CMK (cell line): ENCODE measurements around the gene MVB12B.

Source experiments
- DNase-seq: peaks from one replicate; pipeline ENCODE4 v3.0.0-alpha.2; 2010; ENCODE audit warnings: low read depth

The MVB12B gene

DNA sequence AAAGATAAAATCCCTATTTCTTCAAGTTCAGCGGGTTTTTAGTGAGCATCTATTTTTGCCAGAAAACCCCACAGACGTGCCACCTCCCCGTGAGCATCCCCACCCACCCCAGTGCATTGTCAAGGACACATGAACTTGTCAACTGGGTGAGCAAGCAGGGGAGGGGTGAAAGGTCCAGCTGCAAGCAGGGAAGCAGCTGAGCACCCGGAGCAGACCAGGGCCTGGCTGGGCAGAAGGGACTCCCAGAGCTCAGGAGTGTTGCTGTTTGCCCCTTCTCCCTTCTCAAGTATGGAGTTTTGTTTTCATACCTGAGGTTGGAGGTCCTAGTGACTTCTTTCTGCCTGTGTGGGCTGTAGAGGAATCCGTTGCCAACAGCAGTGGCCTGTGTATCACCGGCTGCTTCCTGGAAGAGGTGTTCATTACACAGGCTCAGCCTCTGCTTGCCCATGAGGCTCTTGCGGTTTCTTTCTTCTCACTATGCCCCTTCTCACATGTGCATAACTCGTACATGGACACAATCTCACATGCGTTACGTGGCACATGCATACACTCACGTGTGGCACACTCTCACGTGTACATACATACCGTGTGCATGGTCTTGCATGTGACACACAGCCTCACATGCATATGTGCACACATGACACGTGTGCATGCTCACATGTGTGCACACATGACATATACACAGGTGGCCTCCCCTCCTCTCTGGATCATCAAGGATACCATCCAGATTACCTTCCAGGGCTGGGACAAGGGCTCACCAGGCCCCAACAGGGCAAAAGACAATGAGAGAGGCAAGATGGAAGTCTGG is 126.7 kb downstream of the MVB12B start:
- no peak for DNase-seq

DNA sequence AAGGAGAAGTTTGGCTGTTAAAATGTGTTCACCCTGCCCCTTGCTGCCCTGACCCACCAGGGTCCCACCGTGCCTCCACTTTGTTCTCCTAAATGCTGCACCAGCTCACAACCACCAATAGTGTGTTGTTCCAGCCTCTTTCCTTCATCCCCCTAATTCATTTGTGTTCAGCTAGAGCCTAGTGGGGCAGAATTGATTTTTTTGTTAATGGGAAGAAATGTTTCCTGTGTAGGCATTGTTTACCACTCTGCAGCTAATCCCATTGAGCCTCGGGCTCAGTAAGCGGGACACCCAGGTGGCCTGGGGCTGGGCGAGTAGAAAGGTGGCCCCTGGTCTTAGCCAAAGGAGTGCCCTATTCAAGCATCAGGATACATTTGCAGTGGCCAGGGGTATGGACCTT is 127.6 kb downstream of the MVB12B start:
- no peak for DNase-seq

DNA sequence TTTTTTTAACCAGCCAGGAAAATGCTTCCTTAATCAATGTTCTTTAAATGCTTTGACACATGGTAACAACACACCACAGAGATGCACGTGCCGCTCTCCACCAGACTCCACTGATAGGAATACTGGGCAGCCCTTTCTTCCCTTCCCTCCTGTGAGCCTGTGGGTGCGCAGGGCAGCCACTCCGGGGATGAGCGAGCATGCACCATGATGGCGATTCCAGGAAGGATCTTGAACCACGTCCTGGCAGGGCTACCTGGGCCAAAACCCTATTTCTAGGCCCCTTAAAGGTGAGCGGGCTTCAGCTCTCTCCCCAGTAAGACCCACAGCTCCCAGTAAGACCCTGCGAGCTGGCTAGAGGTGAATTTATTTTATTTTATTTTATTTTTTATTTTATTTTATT is 128.2 kb downstream of the MVB12B start:
- no peak for DNase-seq

DNA sequence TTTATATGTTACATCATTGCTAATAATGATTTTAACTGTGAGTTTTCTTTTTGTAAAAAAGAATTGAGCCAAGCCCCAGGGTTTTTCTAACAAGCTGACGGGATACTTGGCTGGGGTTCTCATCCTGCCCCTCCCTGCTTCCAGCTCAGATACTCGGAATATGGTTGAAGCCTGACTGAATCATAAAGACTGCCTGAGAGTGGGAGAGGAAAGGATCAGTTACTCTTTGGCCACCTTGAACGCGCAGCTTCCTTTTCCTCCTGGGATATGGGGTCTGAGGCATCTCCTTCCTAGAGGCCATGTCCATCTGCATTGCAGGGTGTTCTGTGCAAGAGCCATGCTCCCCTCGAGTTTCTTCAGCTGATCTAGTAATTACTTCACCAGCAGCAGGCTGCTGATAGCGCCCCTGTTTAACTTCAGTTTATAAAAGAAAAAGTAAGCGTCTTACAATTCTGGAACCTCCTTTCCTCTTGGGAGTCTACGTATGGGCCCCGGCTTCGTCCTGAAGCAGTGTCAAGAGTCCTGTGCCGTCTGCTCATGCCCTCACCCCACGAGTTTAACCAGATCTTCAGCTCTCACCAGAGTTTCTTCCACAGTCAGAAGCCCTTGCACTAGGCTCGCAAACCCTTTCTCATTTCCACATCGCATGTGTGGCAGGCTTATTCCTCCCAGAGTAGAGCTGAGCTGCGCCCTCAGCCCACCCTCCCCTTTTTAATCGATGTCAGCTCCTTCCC is 130.0 kb downstream of the MVB12B start:
- no peak for DNase-seq

DNA sequence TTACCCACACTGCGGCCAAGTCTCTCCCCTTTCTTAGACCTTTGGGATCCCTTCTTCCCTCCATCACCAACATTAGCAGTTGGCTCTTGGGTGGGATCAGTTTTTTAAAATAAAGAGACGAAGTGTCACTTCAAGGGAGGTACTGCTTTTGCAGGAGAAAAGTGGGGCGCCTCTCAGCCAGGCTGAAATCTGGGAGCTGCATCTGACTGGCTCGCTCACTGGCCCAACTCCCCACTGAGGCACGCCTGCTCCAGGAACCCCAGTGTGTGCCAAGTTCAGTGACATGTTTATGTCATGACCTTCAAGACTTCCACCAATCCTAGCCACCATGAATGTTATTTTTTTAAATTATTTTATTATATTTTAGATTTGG is 130.5 kb downstream of the MVB12B start:
- DNase-seq = no peak

DNA sequence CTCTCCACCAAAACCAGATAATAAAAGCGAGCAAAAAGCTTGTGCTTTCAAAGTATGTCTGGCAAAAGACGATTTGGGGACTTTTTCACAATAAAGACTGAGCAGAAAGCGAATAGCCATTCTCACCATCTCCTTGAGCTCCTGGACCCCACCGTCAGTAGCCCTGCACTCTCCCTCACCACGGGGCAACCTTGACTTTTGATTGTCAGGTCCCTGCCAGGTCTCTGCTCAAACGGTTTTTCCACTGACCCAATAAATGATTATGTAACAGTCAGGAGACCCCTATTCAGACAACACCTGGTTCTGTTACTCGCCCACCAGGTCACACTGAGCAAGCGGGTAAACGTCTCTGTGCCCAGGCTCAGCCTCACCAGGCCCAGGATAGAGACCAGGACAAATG is 131.3 kb downstream of the MVB12B start:
- no peak for DNase-seq

GRCh38 chr9:126459126-126459525 is 132.5 kb downstream of the MVB12B start:
- DNase-seq = no peak

DNA sequence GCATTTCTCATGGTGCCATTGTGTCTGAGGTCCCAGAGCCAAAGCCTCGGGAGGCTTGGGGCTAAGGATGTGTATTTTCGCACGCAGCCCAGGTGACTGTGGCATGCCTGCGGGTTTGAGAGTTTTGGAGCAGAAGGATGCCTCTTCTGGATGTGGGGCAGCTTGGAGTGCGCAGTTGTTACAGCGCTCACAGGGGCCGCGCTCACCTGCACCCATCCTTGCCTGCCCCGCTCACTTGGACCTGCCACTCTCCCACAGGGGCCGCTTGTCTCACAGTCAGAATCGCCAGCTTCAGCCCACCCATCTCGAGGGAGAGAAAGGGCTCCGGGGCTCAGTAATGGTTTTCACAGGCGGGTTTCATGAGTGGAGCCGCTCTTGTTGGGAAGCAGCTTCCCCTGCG is 132.9 kb downstream of the MVB12B start:
- DNase-seq = no peak

DNA sequence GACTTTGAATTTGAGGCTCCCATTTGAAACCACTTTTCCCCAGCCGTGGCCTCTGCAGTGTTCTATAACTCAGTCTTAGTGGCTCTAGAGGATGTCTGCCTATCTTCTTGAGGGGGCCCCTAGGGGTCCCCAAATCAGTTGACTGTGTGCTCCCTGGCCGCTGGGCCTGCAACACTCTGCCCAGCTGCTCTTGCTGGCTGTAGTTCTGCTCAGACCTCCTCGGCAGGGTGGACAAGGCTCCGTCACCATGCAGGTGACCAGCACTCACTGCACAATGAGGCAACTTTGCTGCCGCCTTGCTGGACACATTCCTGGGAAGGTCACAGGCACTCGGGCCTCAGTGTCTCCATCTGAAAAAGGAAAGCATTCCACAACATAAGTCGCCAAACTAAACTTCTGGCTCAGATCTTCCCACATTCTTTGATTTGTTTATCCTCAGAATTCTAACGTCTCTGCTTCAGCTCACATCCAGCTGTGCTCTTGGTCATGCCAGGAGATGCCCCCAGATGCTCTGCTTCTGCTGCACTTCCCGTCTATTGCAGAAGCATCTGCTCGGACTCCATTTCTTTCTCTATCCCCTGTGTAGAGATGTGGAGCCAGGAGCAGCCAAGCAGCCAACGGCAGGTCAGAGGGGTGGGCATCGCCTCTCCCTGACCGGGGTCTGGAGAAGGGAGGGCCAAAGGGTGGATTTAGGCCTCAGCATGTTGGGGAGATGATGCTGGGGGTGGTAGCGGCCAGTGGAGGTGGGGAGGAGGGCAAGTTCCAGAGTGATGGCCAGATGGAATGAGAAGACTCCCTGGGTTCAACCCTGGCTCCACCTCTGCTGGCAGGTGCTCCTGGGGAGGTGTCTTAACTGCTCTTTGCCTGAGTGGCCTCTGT is 133.6 kb downstream of the MVB12B start:
- no peak for DNase-seq

GRCh38 chr9:126461029-126461428 is 134.4 kb downstream of the MVB12B start:
- no peak for DNase-seq

DNA sequence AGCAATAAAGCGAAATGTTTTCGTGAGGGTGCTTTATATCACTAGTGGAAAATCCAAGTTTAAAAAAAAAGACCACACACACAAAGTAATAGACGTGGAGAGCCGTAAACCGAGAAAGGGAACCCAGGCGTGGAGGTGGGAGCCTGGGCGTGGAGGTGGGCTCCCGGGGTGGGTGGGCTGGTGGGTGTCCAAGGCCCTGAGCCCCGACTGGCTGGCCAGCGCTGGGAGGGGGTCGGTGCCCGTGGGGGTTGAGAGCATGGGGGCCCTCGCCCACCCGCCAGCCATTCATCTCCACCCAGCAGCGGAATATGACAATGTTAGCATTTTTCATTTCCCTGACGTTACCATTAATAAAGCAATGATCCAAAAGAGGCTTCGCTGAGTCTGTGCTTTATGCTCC is 135.0 kb downstream of the MVB12B start:
- no peak for DNase-seq

DNA sequence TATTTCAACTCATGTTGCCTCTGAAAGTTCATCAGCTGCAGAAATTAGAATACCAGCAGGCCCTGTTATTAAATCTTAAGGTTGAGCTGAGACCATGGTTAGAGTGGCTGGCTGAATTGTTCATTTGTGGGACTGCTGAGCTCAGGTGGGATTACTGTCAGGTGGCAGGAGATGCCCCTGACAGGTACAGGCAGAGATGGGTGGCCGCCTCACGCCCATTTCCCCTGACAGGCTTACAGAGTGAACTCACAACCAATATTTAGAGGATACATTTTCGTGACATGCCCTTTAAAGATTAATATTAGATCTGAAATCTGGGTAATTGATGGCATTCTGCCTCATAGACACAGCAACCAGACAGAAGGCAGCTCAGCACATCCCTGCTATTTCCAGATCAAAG is 136.0 kb downstream of the MVB12B start:
- DNase-seq = no peak

GRCh38 chr9:126463426-126463825 is 136.8 kb downstream of the MVB12B start:
- no peak for DNase-seq

DNA sequence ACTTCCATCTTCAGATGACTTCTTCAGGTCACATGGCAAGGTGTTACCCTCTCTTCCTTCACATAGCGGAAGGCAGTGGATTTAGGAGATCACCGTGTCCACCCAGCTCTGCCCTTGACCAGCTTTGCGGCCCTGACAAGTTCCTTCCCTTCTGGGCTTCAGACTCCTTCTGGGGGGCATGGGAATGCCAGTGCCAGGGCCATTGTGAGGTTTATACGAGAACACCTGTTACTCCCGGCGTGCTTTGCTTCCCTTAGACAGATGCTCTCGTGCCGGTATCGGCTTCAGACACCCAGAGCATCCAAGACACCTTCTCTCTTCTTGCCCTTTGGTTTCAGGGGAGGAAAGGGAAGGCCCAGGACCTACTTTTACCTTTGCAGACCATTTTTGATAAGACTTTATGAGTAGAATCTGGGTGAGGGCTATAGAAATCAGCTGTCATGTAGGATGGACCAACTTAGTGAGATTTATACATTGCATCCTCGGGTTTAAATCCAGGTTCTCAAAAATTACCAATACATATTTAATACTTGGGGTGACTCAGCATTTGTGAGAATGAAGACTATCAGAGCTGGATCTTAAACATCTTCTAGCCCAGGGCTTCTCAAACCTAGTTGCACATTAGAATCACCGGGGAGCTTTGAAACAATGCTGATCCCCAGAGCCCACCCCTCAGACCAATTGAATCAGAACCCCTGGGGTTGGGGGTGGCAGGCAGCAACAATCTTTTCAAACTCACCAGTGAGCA is 138.2 kb downstream of the MVB12B start:
- DNase-seq = no peak

DNA sequence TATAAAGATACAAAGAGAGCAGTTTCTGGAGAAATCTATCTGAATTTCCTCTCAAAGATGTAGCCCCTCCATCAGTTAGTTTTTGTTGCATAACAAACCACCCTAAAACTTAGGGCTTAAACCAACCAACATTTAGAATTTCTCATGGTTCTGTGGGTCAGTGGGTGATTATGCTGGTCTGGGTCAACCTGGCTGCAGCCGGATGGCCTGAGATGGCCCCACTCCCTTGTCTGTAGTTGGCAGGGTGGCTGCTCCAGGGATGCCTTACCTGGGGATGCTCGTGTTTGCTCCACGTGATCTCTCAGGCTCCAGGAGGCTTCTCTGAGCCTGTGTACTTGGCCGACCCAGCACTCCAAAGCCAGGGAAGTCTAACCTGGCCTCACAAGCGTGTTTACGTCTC is 139.3 kb downstream of the MVB12B start:
- DNase-seq = no peak

DNA sequence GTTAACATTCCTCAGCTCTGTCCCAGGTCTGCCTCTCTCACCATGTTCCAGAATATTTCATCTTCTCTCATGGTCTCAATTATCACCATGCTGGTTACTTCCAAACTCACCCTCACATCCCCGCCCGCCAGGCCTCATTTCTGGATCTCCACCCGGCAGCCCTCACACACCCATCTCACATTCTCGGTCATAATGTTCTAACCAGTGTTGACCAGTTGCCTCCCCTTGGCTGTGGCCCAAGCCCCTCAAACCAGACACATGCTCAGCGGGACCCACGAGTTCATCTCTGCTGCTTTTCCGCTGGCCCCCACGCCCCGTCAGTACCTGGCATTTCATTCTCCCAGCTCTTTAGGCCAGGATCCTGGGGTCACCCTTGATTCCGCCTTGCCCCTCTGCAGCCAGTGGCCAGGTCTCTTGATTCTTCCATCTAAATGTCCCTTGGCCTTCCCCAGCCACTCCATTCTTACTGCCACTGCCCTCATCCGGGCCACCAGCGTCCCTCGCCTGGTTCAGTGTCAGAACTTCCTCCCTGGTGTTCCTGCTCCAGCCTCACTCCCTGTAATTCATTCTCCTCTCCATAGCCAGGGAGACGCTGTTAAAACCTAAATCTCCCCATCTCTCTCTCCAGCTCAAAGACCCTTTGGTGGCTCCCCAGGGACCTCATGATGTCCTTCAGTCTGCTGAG is 141.7 kb downstream of the MVB12B start:
- no peak for DNase-seq

DNA sequence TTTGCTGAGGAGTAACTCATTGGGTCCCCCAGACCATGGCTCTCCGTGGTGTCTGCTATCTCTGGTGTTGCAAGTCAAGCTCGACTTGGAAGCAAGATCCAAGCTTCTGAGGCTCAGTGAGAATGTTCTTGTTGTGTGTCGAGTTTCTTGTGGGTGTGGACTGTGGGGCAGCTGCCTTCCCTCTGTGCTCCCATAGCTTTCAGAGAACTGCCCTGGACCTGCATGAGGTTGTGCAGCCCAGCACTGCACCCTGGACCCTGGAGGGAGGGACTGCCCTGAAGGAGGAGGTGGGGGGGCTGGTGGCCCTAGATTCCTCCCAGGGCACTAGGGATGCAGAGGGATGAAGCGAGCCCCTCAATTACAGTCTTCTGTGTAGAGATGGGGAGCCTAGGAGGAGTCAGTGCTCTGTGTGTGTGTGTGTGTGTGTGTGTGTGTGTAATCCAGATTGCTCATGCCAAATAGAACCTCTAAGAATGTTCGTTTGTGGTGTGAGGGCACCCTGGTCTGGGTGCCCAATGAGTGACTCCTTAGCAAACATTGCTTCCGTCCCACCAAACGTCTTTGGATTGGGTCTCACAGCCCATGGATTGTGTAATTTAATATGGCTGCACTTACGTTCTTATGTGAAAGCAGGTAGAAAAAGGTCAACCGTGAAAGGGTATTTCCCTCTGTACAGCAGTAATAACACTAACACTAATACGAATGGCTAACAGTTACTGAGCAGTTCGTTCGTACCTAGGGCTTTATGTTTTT is 143.8 kb downstream of the MVB12B start:
- DNase-seq = no peak

- DNase-seq = peak; percentile 37
Observed at GRCh38 chr9:126471084-126471624, 144.5 kb downstream of the MVB12B start.

- no peak for DNase-seq
Observed at GRCh38 chr9:126472198-126472947, 145.7 kb downstream of the MVB12B start.

DNA sequence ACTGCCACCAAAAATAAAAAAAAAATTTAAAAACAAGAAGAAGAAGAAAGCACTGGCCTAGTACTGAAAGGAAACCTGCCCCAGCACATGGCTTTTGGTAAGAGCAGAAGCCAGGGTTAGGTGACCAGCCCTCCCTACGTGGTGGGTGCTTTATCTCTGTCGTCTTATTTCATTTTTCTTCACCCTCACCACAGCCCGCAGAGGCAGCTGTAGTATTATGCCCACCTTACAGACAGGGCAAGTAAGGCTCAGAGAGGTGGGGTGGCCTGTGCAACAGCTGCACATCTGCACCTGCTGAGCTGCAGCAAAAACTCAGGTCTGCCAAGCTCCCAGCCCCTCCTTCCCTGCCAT is 146.3 kb downstream of the MVB12B start:
- DNase-seq = no peak
